CD4-positive, alpha-beta T cell (primary cell): Measurements from ENCODE around the gene KRTAP21-3. TPM values are rescaled to one million over a fixed set of nuclear protein-coding genes. Genes with fewer than 3 reads are reported as not detected.
"Not testable (repeated sequence)": the region's sequence is repeated elsewhere in the genome, so short reads cannot be mapped to it uniquely, and the experiment has no call there.

Experiments used
- ATAC-seq: fragments of 200-7000 bp; cut with Tn5 transposase; one replicate; pipeline ENCODE4 v1.10.0; 2022; ENCODE audit warnings: mild to moderate bottlenecking; ENCODE audit not compliant: poor library complexity
- CTCF ChIA-PET: fragments of 350-600 bp; sonication (Branson Sonifier 250); formaldehyde crosslinking; loops from one replicate; lab custom pipeline; 2021; ENCODE audit warnings: antibody characterized with exemption, inconsistent platforms; lab: Charles Lee
- POLR2A ChIA-PET: fragments of 350-600 bp; sonication (Branson Sonifier 250); formaldehyde crosslinking; loops from one replicate; lab custom pipeline; 2021; ENCODE audit warnings: antibody characterized with exemption, inconsistent platforms; lab: Charles Lee
- DNase-seq, 14 experiments: peaks; one replicate each; pipeline ENCODE4 v3.0.0-alpha.2; 2013 to 2020; ENCODE audit warnings: mixed read lengths in 2 of 14
- H3K27ac ChIP-seq, 2 donors: one replicate each; pipeline versions ENCODE4 v1.5.1 to v1.7.0; 2013; ENCODE audit warnings: low read length in 2 of 2, low read depth in 1 of 2, mild to moderate bottlenecking in 1 of 2
- H3K27me3 ChIP-seq, 2 experiments: 1 replicate in 1 of 2; 2 replicates in 1 of 2; pipeline versions ENCODE4 v1.6.1 to v1.7.0; 2013; ENCODE audit warnings: low read length in 2 of 2, control low read depth in 1 of 2, mild to moderate bottlenecking in 1 of 2, moderate library complexity in 1 of 2; ENCODE audit not compliant: insufficient read depth in 2 of 2, control insufficient read depth in 1 of 2
- H3K36me3 ChIP-seq: one replicate; pipeline ENCODE4 v1.6.1; 2013; ENCODE audit warnings: low read length, control low read depth; ENCODE audit not compliant: insufficient read depth
- H3K4me1 ChIP-seq: one replicate; pipeline ENCODE4 v1.6.1; 2013; ENCODE audit warnings: low read length, control low read depth; ENCODE audit not compliant: insufficient read depth
- H3K4me3 ChIP-seq: one replicate; pipeline ENCODE4 v1.5.1; 2013; ENCODE audit warnings: mild to moderate bottlenecking, low read length, moderate library complexity
- H3K9me3 ChIP-seq, 2 experiments: 1 replicate in 1 of 2; 2 replicates in 1 of 2; pipeline versions ENCODE4 v1.6.1 to v1.7.0; 2013; ENCODE audit warnings: low read length in 2 of 2, mild to moderate bottlenecking in 2 of 2, control low read depth in 1 of 2, moderate library complexity in 1 of 2; ENCODE audit not compliant: control insufficient read depth in 1 of 2, insufficient read depth in 1 of 2
- H3K27ac Mint-ChIP-seq: one replicate; pipeline ENCODE4 v1.8.0; 2020; ENCODE audit warnings: mixed read lengths
- H3K27me3 Mint-ChIP-seq: one replicate; pipeline ENCODE4 v1.8.0; 2021; ENCODE audit warnings: mixed read lengths
- H3K36me3 Mint-ChIP-seq: one replicate; pipeline ENCODE4 v1.8.0; 2021; ENCODE audit warnings: low read depth, mixed read lengths
- H3K4me1 Mint-ChIP-seq: one replicate; pipeline ENCODE4 v1.8.0; 2021; ENCODE audit warnings: low read depth, mixed read lengths
- H3K4me3 Mint-ChIP-seq: one replicate; pipeline ENCODE4 v1.8.0; 2020; ENCODE audit warnings: mild to moderate bottlenecking, mixed read lengths
- H3K9me3 Mint-ChIP-seq: one replicate; pipeline ENCODE4 v1.8.0; 2020; ENCODE audit warnings: mixed read lengths
- CTCF ChIP-seq: fragments of 200-600 bp; IDR thresholded peaks from one replicate; pipeline ENCODE4 v1.8.0; 2022; ENCODE audit warnings: antibody characterized with exemption, mild to moderate bottlenecking
- intact Hi-C, 2 experiments: fragments of 100-400 bp; cut with DNase I in 1 of 2; cut with micrococcal nuclease in 1 of 2; formaldehyde crosslinking; loops; one replicate each; pipeline versions ENCODE4 v1.15.1 to v1.9.0; 2023 to 2025; cut with DNase I, micrococcal nuclease
- polyA plus RNA-seq, 2 donors: library from polyadenylated mRNA; unstranded; fragments of 120-200 nt; gene quantifications; one replicate each; pipeline ENCODE4 v1.2.1, GENCODE V29; 2013
- total RNA-seq, 174 experiments: library from RNA in 2 of 174; stranded (reverse) in 2 of 174; gene quantifications; one replicate each; pipeline ENCODE4 v1.2.3 and lab custom pipeline; 2021 to 2026

The KRTAP21-3 gene
- total RNA-seq (not detected), total RNA-seq (lab: John Stamatoyannopoulos, UW) (0 to 0.07 (median 0) reads per million in 172 experiments)
- polyA plus RNA-seq (2013, experiment 1 of 2): not detected
- polyA plus RNA-seq (2013, experiment 2 of 2): not detected

- H3K27ac Mint-ChIP-seq: no peak within 1 kb of the TSS
- intact Hi-C loops: no loop called here
These were observed at the start of gene KRTAP21-3 for GRCh38 chr21:30718239-30718909. Gene KRTAP21-3 (minus strand): TSS chr21:30718777. CDS start chr21:30718759, 18 bp downstream.

DNA sequence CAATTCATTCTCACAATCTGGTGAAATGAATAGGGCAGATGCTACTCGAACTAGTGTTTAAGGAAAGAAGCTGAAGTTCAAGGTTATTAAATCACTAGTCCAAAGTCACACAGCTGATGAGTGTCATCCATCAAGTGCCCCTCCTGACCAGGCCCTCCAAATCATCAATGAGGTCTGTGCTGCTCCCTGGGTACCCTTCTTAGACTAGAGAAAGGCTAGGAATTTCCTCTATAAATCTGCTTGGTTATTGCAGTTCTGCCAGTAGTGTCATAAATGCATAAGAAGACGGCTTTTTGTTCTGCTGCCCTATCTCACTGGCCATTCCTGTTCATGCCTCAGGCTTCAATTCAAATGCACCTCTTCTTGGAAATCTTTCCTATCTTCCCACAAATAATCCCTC lies 42.2 kb upstream of the KRTAP21-3 start:
- peaks cover 11% of the 10 kb centered on the region for H3K27me3 Mint-ChIP-seq
- no peaks in the 10 kb centered on the region for H3K4me1 ChIP-seq
- H3K36me3 Mint-ChIP-seq: no peaks in the 10 kb centered on the region
- intact Hi-C loops: no loop called here
- no peak for DNase-seq
- H3K27me3 ChIP-seq: no peaks in the 10 kb centered on the region
- POLR2A ChIA-PET: no interaction called here
- CTCF ChIA-PET: no interaction called here
- no peak for ATAC-seq
- no peak overlapping the region for H3K27ac Mint-ChIP-seq
- H3K9me3 ChIP-seq: no peaks in the 10 kb centered on the region
- H3K4me3 ChIP-seq: no peak overlapping the region
- no peak for TF ChIP-seq CTCF
- H3K27ac ChIP-seq: no peak overlapping the region
- no peak overlapping the region for H3K4me3 Mint-ChIP-seq
- no peaks in the 10 kb centered on the region for H3K36me3 ChIP-seq
- H3K4me1 Mint-ChIP-seq: no peaks in the 10 kb centered on the region
- H3K9me3 Mint-ChIP-seq: peaks cover 2% of the 10 kb centered on the region

More at GRCh38 chr21:30718239-30718909, at the start of gene KRTAP21-3:
- no peak within 1 kb of the TSS for H3K4me3 Mint-ChIP-seq
- Histone ChIP-seq H3K36me3 (no peaks in the 10 kb centered on the region), H3K4me3 (no peak within 1 kb of the TSS), H3K9me3 (no peaks in the 10 kb centered on the region), H3K27me3 (no peaks in the 10 kb centered on the region), H3K4me1 (no peaks in the 10 kb centered on the region), H3K27ac (no peak within 1 kb of the TSS)
- ChIA-PET POLR2A (no interaction called here), CTCF (no interaction called here)
- DNase-seq (peak in 1 of 14 experiments; percentile 2), ATAC-seq (no peak)
- H3K9me3 Mint-ChIP-seq: no peaks in the 10 kb centered on the region
- no peaks in the 10 kb centered on the region for H3K36me3 Mint-ChIP-seq
- no peak for TF ChIP-seq CTCF
- H3K4me1 Mint-ChIP-seq: no peaks in the 10 kb centered on the region
- H3K27me3 Mint-ChIP-seq: no peaks in the 10 kb centered on the region

DNA sequence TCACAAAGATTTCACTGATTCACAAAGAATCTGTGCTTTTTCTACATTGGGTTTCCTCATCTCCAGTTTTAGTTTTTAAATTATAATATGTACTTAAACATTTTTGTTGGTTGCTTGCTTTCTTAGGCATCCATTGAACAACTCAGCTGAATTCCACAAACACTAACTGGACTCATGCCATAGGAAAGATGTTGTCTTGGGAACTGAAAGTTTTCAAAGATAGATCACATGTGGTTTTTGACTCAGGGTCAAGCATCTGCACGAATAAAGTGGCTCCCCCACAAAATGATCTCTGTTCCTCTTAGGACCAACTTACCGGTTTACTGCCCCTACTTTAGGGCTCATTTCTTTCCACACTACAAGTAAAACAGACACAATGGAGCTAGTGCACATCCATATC lies 39.7 kb upstream of the KRTAP21-3 start:
- Mint-ChIP-seq H3K4me1 (no peaks in the 10 kb centered on the region), H3K4me3 (no peak overlapping the region), H3K27me3 (peaks cover 8% of the 10 kb centered on the region), H3K36me3 (no peaks in the 10 kb centered on the region), H3K27ac (no peak overlapping the region), H3K9me3 (peaks cover 2% of the 10 kb centered on the region)
- H3K9me3 ChIP-seq: no peaks in the 10 kb centered on the region
- ChIA-PET POLR2A (no interaction called here), CTCF (no interaction called here)
- no peaks in the 10 kb centered on the region for H3K4me1 ChIP-seq
- ATAC-seq (no peak), DNase-seq (no peak)
- H3K4me3 ChIP-seq: no peak overlapping the region
- H3K36me3 ChIP-seq: no peaks in the 10 kb centered on the region
- no peak overlapping the region for H3K27ac ChIP-seq
- intact Hi-C loops: no loop called here
- H3K27me3 ChIP-seq: no peaks in the 10 kb centered on the region
- TF ChIP-seq CTCF: no peak

DNA sequence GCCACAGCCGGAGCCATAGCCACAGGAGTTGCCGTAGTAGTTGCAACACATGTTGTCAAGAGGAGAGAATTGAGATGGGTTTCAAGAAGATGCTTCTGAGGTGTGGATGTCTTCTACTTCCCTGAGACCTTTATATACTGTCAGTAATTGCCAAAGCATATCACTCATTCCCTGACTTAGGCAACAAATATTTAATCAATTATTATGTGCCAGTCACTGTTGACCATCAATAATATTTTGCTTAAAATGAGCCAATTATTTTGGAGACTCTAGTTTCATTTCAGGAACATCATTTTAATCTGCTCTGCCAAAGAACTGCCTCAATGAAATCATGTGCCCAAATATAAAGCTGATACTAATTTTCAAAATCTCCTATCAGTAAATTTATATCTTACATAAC lies 36.8 kb upstream of the KRTAP21-3 start, which contains the start of gene KRTAP21-1:
Gene KRTAP21-1, minus strand, starts transcription at position 101 of the 400 bp plus-strand sequence. Its CDS starts 50 bp downstream, at position 51.
- H3K9me3 ChIP-seq, ATAC-seq, H3K36me3 Mint-ChIP-seq, H3K4me1 ChIP-seq, H3K27me3 ChIP-seq, H3K9me3 Mint-ChIP-seq, DNase-seq, POLR2A ChIA-PET, H3K4me1 Mint-ChIP-seq, H3K36me3 ChIP-seq, CTCF ChIA-PET, H3K27ac ChIP-seq, H3K4me3 Mint-ChIP-seq, H3K27ac Mint-ChIP-seq, H3K4me3 ChIP-seq, intact Hi-C loops: not testable (repeated sequence)
- peaks cover 11% of the 10 kb centered on the region for H3K27me3 Mint-ChIP-seq
